ENCODE data around the gene MAP4. TPM values are rescaled to one million over a fixed set of nuclear protein-coding genes. Genes with fewer than 3 reads are reported as not detected.

Gene MAP4
- total RNA-seq, 4 donors from 2014 or later = 117 to 175 (median 147) TPM

DNA sequence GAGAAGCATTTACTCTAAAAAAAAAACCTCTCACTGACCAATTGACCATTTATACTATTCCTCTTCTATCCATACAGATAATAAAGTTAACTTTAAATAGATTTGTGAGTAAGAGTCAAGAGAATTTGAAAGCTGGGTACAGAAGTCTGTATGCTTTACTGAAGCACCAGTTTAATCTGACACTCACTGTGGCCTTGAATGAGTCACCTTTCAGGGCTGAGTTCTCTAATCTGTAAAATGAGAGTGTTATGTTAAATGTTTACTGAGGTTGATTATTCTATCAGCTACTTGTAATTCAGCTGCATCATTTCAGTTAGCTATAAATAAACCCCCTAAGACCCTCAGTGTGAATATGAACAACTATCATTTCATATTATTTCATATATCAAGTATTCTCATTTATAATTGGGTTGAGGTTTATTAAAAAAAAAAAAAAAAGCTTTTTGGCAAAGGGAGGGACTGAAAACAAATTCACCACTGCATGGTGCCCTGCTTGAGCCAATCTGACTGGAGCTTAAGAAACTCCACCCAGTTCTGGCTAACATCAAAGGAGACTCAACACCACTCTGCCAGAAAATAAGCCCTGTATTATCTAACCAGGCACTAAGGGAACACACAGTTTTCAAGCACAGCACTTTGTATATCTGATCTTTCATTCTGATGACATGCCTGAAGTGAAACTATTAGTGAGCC, 2.8 kb downstream of the MAP4 start:
- TF ChIP-seq, protein P1, sequence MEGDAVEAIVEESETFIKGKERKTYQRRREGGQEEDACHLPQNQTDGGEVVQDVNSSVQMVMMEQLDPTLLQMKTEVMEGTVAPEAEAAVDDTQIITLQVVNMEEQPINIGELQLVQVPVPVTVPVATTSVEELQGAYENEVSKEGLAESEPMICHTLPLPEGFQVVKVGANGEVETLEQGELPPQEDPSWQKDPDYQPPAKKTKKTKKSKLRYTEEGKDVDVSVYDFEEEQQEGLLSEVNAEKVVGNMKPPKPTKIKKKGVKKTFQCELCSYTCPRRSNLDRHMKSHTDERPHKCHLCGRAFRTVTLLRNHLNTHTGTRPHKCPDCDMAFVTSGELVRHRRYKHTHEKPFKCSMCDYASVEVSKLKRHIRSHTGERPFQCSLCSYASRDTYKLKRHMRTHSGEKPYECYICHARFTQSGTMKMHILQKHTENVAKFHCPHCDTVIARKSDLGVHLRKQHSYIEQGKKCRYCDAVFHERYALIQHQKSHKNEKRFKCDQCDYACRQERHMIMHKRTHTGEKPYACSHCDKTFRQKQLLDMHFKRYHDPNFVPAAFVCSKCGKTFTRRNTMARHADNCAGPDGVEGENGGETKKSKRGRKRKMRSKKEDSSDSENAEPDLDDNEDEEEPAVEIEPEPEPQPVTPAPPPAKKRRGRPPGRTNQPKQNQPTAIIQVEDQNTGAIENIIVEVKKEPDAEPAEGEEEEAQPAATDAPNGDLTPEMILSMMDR (IDR thresholded peaks at IDR 0.05; ENCODE audit: low read depth) = no peak

DNA sequence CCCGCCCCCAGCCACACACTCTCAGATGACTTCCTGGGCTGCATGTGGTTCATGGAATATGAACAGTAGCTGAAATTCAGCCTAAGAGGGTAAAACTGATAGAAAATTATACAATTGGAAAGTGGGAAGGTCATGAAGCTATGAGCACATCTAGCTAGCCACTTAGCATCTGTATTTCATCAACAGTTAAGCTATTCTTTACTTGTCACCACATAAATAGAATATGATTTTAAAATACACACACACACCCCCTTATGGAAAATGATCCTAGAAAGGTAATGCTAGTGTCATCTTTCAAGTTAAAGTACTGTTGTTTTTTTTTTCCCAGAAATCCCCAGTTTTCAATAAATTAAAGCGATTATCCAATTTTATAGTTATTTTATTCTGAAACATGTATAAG, 3.6 kb downstream of the MAP4 start:
- TF ChIP-seq, protein P1 (IDR thresholded peaks at IDR 0.05; ENCODE audit: low read depth) = no peak

DNA sequence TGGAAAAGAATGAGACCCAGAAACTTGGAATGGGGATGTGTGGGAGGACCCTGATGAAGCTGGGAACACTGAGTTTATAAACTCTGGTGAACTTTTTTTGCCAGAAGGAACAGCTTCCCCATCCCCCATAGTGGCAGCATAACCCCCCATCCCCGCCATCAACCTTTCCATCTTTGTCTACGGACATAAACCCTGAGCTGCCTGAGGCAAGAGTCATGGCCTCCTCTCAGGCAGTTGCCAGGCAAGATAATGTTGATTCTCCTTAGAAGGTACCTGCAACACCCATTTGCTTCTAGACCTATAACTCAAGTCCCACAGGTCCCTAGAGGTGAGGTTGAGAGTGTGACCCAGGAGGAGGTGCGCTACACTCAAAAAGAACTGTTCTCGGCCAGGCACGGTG, 11.5 kb downstream of the MAP4 start:
- TF ChIP-seq, protein P1 (IDR thresholded peaks at IDR 0.05; ENCODE audit: low read depth) = no peak

DNA sequence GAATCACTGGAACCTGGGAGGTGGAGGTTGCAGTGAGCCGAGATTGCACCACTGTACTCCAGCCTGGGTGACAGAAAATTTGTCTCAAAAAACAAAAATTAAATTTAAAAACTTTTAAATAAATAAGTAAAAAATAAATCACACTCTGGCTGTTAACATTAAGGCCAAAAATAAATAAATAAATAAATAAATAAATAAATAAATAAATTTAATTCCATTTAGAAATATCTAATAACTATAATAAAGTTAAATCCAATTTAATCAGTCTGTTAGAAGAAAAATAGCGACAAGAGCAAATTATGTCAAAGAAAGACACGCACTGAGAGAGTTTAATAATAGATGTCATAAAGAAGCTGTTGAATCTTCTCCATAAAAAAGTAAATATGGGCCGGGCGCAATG, 13.4 kb downstream of the MAP4 start:
- TF ChIP-seq, protein P1 (IDR thresholded peaks at IDR 0.05; ENCODE audit: low read depth) = no peak

DNA sequence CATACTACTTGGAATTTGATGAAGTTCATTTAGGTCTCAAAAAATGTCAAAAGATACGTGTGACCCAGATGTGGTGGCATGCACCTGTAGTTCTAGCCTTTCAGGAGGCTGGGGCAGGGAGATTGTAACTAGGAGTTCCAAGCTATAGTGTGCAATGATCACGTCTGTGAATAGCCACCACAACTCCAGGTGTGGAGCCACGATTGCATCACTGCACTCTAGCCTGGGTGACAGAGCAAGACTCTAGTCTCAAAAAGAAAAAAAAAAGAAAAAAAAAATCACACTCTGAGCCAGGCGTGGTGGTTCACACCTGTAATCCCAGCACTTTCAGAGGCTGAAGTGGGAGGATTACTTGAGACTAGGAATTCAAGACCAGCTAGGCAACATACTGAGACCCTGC, 14.2 kb downstream of the MAP4 start:
- TF ChIP-seq, protein P1 (IDR thresholded peaks at IDR 0.05; ENCODE audit: low read depth) = no peak

DNA sequence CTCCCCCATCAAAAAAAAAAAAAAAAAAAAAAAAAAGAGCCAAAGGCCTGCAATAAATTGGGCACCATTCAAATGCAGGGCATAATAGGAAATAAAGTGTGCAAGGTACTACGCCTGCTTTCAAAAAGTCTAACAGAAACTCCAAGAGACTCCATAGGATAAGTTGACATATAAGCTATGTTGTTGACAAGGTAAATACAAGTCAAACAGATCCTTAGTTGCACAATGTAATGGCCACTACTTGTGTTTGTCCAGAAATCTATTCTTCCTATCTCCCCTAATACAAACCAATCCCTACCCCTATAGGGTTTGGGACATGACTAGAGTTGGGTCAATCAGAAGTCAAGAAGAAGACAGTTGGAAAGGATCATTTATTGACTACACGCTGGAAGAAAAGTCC, 16.0 kb downstream of the MAP4 start:
- TF ChIP-seq, protein P1 (IDR thresholded peaks at IDR 0.05; ENCODE audit: low read depth) = no peak

DNA sequence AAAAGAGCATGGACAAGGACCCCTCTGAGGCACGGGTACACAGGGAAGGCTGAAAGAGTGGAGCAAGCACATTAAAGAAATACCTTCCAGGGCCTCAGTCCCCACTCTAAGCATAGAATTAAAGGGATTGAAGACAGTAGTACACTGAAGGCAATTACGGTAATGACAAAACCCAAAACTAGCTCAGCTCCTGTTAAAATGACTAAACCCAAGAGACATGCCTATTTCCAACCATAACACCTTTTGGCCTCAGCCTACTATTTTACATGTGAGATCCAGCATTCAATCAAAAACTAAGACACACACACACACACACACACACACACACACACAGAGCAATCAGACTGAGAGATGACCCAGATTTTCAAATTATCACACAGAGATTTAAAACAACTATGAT, 19.8 kb downstream of the MAP4 start:
- TF ChIP-seq, protein P1 (IDR thresholded peaks at IDR 0.05; ENCODE audit: low read depth) = no peak

Data from subcutaneous adipose tissue (tissue), 4 donors.